Measurements from ENCODE around the gene PLA2G2F.

DNA sequence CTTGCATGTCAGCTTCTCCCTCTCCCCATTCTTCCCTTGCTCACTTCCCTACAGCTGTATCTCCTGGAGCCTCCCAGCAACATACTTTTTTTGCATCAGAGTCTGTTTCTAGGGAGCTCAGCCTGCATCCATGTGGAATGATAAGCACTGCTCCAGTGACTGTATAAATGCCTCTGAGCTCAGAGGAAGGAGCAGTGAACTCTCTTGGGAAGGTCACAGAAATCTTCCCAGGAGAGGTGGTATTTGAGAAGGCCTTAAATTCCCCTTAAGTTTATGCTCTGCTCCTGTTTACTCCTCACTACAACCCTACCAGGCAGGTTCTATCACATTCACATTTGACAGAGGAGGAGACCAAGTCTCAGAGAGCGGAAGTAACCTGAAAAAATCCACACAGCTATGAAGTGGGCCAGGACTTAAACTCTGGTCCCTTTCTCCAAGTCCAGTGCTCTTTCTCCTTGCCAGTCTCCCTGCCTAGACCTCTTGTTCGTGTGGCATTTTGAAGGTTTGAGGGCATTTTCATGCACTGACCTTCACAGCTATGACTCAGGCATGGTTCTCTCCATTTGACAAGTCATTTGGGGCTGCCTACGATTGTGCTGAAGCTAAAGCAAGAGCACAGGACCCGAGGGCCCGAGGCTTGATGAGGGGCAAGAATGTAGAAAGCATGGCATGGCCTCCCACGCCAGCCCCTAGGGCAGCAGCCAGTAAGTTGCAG lies 41.2 kb downstream of the PLA2G2F start:
- TF ChIP-seq, protein P1, sequence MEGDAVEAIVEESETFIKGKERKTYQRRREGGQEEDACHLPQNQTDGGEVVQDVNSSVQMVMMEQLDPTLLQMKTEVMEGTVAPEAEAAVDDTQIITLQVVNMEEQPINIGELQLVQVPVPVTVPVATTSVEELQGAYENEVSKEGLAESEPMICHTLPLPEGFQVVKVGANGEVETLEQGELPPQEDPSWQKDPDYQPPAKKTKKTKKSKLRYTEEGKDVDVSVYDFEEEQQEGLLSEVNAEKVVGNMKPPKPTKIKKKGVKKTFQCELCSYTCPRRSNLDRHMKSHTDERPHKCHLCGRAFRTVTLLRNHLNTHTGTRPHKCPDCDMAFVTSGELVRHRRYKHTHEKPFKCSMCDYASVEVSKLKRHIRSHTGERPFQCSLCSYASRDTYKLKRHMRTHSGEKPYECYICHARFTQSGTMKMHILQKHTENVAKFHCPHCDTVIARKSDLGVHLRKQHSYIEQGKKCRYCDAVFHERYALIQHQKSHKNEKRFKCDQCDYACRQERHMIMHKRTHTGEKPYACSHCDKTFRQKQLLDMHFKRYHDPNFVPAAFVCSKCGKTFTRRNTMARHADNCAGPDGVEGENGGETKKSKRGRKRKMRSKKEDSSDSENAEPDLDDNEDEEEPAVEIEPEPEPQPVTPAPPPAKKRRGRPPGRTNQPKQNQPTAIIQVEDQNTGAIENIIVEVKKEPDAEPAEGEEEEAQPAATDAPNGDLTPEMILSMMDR (IDR thresholded peaks at IDR 0.05) = no peak
- TF ChIP-seq SIN3A (IDR thresholded peaks at IDR 0.05; ENCODE audit: borderline replicate concordance, insufficient read depth, low read depth, low read length) (no peak), TCF7L2 (IDR thresholded peaks at IDR 0.05; ENCODE audit: low read depth, low read length) (no peak), POLR2AphosphoS5 (IDR thresholded peaks at IDR 0.05; ENCODE audit: low read depth, low read length) (no peak)
